Prostate gland (tissue), 2 donors: ENCODE data around the gene ARFRP1. TPM values are rescaled to one million over a fixed set of nuclear protein-coding genes. Genes with fewer than 3 reads are reported as not detected.
A peak's percentile ranks its signal among the peaks of the same experiment; 100 is the strongest.

Experiments
- DNase-seq: peaks from one replicate; pipeline ENCODE4 v3.0.0-alpha.2; 2019; ENCODE audit warnings: low spot score
- H3K27ac ChIP-seq, 2 donors: fragments of 200-600 bp; sonication (generic); 2 replicates each; pipeline ENCODE4 v1.5.1; 2017 to 2019
- H3K27me3 ChIP-seq: fragments of 200-600 bp; sonication (generic); replicated peaks from 2 replicates; pipeline ENCODE4 v1.5.1; 2019; ENCODE audit not compliant: insufficient read depth
- H3K36me3 ChIP-seq, 2 donors: fragments of 200-600 bp; sonication (generic); 1 replicate in 1 of 2; 2 replicates in 1 of 2; pipeline versions ENCODE4 v1.5.1 to v1.8.1; 2017 to 2019
- H3K4me1 ChIP-seq: fragments of 200-600 bp; sonication (generic); replicated peaks from 2 replicates; pipeline ENCODE4 v1.5.1; 2019
- H3K4me3 ChIP-seq, 2 donors: fragments of 200-600 bp; sonication (generic); 2 replicates each; pipeline ENCODE4 v1.5.1; 2017 to 2019
- H3K9me3 ChIP-seq: fragments of 200-600 bp; sonication (generic); 2 replicates; pipeline ENCODE4 v1.5.1; 2017
- POLR2A ChIP-seq: fragments of 450-650 bp; IDR thresholded peaks from one replicate; pipeline ENCODE4 v1.6.1; 2016; ENCODE audit warnings: antibody characterized with exemption, mild to moderate bottlenecking
- POLR2AphosphoS5 ChIP-seq: sonication (generic); formaldehyde crosslinking; IDR thresholded peaks from one replicate; pipeline ENCODE4 v1.6.1; 2017; ENCODE audit warnings: antibody characterized with exemption
- WGBS: methylation state at CpG from one replicate; pipeline ENCODE4 v1.1.5; 2018; 5-methylcytosine and 5-hydroxymethylcytosine counted together
- intact Hi-C: fragments of 100-400 bp; cut with DNase I; formaldehyde crosslinking; loops from one replicate; pipeline ENCODE4 v1.14.2; 2022
- total RNA-seq, 2 donors: library from RNA; depleted of rRNA; stranded (reverse); fragments of >200 nt; gene quantifications; one replicate each; pipeline ENCODE4 v1.1.0, GENCODE V29; 2016
- TF ChIP-seq, protein P1 (sequence below), 4 experiments: fragments of 200-600 bp in 2 of 4; fragments of 450-650 bp in 2 of 4; sonication (generic) in 2 of 4; IDR thresholded peaks; 1 replicate in 3 of 4; 2 replicates in 1 of 4; pipeline ENCODE4 v1.5.1; 2016 to 2019; ENCODE audit warnings: antibody characterized with exemption in 4 of 4, mild to moderate bottlenecking in 2 of 4, moderate library complexity in 2 of 4

ARFRP1 gene
- total RNA-seq, 2 donors from 2014 or later: 36.8 to 50.8 TPM

DNA sequence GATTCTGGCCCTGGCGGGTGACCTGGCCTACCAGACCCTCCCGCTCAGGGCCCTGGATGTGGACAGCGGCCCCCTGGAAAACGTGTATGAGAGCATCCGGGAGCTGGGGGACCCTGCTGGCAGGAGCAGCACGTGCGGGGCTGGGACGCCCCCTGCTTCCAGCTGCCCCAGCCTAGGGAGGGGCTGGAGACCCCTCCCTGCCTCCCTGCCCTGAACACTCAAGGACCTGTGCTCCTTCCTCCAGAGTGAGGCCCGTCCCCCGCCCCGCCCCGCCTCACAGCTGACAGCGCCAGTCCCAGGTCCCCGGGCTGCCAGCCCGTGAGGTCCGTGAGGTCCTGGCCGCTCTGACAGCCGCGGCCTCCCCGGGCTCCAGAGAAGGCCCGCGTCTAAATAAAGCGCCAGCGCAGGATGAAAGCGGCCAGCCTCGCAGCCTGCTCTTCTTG lies 30.9 kb upstream of the ARFRP1 start:
- H3K27me3 ChIP-seq: no peaks in the 10 kb centered on the region
- intact Hi-C loops: loop anchor here (2.0 to 5.0 kb wide), 2 partner anchors 30 to 81 kb away; partner anchors contain the start of genes RTEL1 and ZGPAT
- no peak for TF ChIP-seq POLR2AphosphoS5
- no peak for TF ChIP-seq POLR2A
- TF ChIP-seq, protein P1, sequence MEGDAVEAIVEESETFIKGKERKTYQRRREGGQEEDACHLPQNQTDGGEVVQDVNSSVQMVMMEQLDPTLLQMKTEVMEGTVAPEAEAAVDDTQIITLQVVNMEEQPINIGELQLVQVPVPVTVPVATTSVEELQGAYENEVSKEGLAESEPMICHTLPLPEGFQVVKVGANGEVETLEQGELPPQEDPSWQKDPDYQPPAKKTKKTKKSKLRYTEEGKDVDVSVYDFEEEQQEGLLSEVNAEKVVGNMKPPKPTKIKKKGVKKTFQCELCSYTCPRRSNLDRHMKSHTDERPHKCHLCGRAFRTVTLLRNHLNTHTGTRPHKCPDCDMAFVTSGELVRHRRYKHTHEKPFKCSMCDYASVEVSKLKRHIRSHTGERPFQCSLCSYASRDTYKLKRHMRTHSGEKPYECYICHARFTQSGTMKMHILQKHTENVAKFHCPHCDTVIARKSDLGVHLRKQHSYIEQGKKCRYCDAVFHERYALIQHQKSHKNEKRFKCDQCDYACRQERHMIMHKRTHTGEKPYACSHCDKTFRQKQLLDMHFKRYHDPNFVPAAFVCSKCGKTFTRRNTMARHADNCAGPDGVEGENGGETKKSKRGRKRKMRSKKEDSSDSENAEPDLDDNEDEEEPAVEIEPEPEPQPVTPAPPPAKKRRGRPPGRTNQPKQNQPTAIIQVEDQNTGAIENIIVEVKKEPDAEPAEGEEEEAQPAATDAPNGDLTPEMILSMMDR (IDR thresholded peaks at IDR 0.05): no peak
- H3K4me3 ChIP-seq: peak overlapping the region; percentile 41 to 43
- no peaks in the 10 kb centered on the region for H3K9me3 ChIP-seq
- H3K36me3 ChIP-seq: peaks cover 4% of the 10 kb centered on the region in 2 donors
- peak overlapping the region; percentile 86 to 90 for H3K27ac ChIP-seq
- H3K4me1 ChIP-seq: peaks cover 35% of the 10 kb centered on the region
- 25% methylated on average over 26 of the region's 26 CpGs for WGBS
- peak; percentile 54 for DNase-seq

DNA sequence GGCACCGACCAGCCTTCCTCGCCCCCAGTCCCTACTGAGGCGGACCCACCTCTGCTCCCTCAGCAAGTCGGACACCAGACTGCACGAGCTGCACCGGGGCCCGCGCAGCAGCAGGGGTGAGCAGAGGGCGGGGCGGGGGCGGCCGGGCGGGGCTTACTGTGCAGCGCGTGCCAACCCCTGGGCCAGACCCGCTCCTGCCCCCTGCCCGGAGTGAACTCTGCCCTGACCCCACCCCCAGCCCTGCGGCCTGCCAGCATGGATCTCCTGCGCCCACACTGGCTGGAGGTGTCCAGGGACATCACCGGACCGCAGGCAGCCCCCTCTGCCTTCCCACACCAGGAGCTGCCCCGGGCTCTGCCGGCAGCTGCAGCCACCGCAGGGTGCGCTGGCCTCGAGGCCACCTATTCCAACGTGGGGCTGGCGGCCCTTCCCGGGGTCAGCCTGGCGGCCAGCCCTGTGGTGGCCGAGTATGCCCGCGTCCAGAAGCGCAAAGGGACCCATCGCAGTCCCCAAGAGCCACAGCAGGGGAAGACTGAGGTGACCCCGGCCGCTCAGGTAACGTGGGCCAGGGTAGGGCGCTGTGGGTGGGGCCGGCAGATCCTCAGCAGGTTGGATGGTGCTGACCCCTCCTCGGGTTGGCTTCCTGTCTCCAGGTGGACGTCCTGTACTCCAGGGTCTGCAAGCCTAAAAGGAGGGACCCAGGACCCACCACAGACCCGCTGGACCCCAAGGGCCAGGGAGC lies 30.3 kb upstream of the ARFRP1 start:
- Histone ChIP-seq H3K9me3 (no peaks in the 10 kb centered on the region), H3K36me3 (peaks cover 4% of the 10 kb centered on the region in 2 donors), H3K4me3 (peak overlapping the region; percentile 13 to 24), H3K4me1 (peaks cover 33% of the 10 kb centered on the region), H3K27ac (peak overlapping the region; percentile 86 to 90), H3K27me3 (no peaks in the 10 kb centered on the region)
- TF ChIP-seq, protein P1 (IDR thresholded peaks at IDR 0.05): no peak
- no peak for TF ChIP-seq POLR2AphosphoS5
- no peak for TF ChIP-seq POLR2A
- DNase-seq: no peak
- WGBS: 75% methylated on average over 17 of the region's 43 CpGs
- intact Hi-C loops: loop anchor here (2.0 to 5.0 kb wide), 2 partner anchors 29 to 81 kb away; partner anchors contain the start of genes RTEL1 and ZGPAT

DNA sequence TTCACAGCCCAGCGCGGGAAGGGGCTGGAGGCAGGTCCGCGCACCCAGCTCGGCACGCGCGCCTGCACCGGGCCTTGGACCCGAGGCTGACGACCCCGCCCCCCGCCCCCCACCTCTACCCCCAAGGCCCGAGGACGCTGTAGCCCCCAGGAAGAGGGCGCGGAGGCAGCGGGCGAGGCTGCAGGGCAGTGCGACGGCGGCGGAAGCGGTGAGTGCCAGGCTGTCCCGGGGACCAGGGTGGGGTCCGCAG lies 29.8 kb upstream of the ARFRP1 start:
- Histone ChIP-seq H3K27me3 (no peaks in the 10 kb centered on the region), H3K4me3 (peak overlapping the region; percentile 13 to 24), H3K4me1 (peaks cover 29% of the 10 kb centered on the region), H3K27ac (no peak overlapping the region), H3K36me3 (peaks cover 4% of the 10 kb centered on the region in 2 donors), H3K9me3 (no peaks in the 10 kb centered on the region)
- intact Hi-C loops: loop anchor here (5.0 kb wide), 1 partner anchor 80 kb away; the partner anchor contains the start of gene RTEL1
- DNase-seq: no peak
- no peak for TF ChIP-seq POLR2A
- TF ChIP-seq POLR2AphosphoS5: no peak
- TF ChIP-seq, protein P1 (IDR thresholded peaks at IDR 0.05): no peak
- 34% methylated on average over 22 of the region's 26 CpGs for WGBS

DNA sequence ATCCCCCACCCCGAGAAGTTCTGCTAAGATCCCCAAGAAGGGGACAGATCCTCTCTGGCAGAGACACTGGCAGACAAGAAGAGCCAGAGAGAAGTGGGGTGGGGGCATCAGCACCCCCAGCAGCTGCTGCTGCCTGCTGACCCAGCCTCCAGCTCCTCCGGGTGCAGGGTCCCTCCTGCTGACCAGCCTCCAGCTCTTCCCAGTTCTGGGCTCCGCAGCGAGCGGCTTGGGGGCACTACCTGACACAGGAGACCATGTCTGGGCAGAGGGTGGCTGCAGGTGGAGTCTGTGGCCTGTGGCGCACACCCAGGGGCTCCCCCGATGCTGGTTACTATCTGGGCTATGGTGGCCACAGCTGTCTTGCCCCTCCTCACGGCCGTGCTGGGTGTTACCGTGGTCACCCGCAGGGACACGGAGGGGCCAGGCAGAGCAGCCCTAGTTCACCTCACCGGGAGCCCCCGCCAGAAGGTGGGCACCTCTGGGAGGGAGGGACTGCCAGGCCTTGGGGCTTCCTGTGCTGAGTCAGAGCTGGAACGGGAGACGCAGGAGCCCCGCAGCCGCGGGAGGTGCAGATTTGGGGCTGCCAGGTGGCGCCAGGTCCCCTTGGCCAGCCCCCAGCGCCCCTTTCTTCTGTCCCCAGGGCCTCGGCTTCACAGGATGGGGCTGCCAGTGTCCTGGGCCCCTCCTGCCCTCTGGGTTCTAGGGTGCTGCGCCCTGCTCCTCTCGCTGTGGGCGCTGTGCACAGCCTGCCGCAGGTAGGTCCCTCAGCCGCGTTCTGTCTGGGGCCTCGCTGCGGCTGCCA lies 29.3 kb upstream of the ARFRP1 start:
- TF ChIP-seq, protein P1 (IDR thresholded peaks at IDR 0.05): no peak
- TF ChIP-seq POLR2AphosphoS5 (no peak), POLR2A (no peak)
- no peak for DNase-seq
- WGBS: 61% methylated on average over 30 of the region's 30 CpGs
- Histone ChIP-seq H3K36me3 (peaks cover 4% of the 10 kb centered on the region in 2 donors), H3K4me3 (peak overlapping the region; percentile 13 to 24), H3K27ac (no peak overlapping the region), H3K27me3 (no peaks in the 10 kb centered on the region), H3K4me1 (peaks cover 23% of the 10 kb centered on the region), H3K9me3 (no peaks in the 10 kb centered on the region)
- intact Hi-C loops: loop anchor here (5.0 kb wide), 1 partner anchor 80 kb away; the partner anchor contains the start of gene RTEL1
